H9 (cell line): ENCODE results near the gene CNTN2. TPM values are rescaled to one million over a fixed set of nuclear protein-coding genes. Genes with fewer than 3 reads are reported as not detected.

ENCODE experiments used
- DNase-seq: peaks from one replicate; pipeline ENCODE4 v3.0.0-alpha.2; 2017
- H2AFZ ChIP-seq: one replicate; pipeline ENCODE4 v1.6.1; 2013; ENCODE audit warnings: mild to moderate bottlenecking, low read length, control low read depth, moderate library complexity
- H2AK5ac ChIP-seq: 2 replicates; pipeline ENCODE4 v1.6.1; 2013; ENCODE audit warnings: low read length, control low read depth, mixed read lengths; ENCODE audit not compliant: insufficient read length
- H2BK120ac ChIP-seq: one replicate; pipeline ENCODE4 v1.6.1; 2013; ENCODE audit warnings: low read depth, mild to moderate bottlenecking, low read length, control low read depth, inconsistent platforms; ENCODE audit not compliant: poor library complexity, severe bottlenecking
- H2BK12ac ChIP-seq: 2 replicates; pipeline ENCODE4 v1.6.1; 2013; ENCODE audit warnings: low read length, control low read depth, mixed read lengths, low read depth; ENCODE audit not compliant: insufficient read length
- H2BK15ac ChIP-seq: 2 replicates; pipeline ENCODE4 v1.6.1; 2013; ENCODE audit warnings: low read depth, low read length, control low read depth
- H2BK20ac ChIP-seq: one replicate; pipeline ENCODE4 v1.6.1; 2013; ENCODE audit warnings: low read depth, mild to moderate bottlenecking, low read length, control low read depth, inconsistent platforms; ENCODE audit not compliant: poor library complexity, severe bottlenecking
- H2BK5ac ChIP-seq: 2 replicates; pipeline ENCODE4 v1.6.1; 2013; ENCODE audit warnings: low read length, control low read depth, mixed read lengths; ENCODE audit not compliant: insufficient read length
- H3K14ac ChIP-seq: 2 replicates; pipeline ENCODE4 v1.6.1; 2013; ENCODE audit warnings: low read length, control low read depth; ENCODE audit not compliant: insufficient read depth
- H3K18ac ChIP-seq: 2 replicates; pipeline ENCODE4 v1.6.1; 2013; ENCODE audit warnings: low read depth, mild to moderate bottlenecking, mixed read lengths, low read length, control low read depth; ENCODE audit not compliant: insufficient read length
- H3K23ac ChIP-seq: 2 replicates; pipeline ENCODE4 v1.6.1; 2013; ENCODE audit warnings: low read length, control low read depth, mixed read lengths, low read depth; ENCODE audit not compliant: insufficient read length
- H3K23me2 ChIP-seq: 2 replicates; pipeline ENCODE4 v1.6.1; 2013; ENCODE audit warnings: low read depth, mild to moderate bottlenecking, mixed read lengths, low read length, control low read depth; ENCODE audit not compliant: insufficient read length, poor library complexity, severe bottlenecking
- H3K27ac ChIP-seq: 2 replicates; pipeline ENCODE4 v1.5.1; 2013; ENCODE audit warnings: low read length, control low read depth, mixed read lengths, low read depth; ENCODE audit not compliant: insufficient read length
- H3K27me3 ChIP-seq: 2 replicates; pipeline ENCODE4 v1.6.1; 2013; ENCODE audit warnings: low read length, control low read depth, inconsistent platforms; ENCODE audit not compliant: insufficient read depth
- H3K4ac ChIP-seq: 2 replicates; pipeline ENCODE4 v1.6.1; 2013; ENCODE audit warnings: low read depth, mild to moderate bottlenecking, control low read depth, inconsistent platforms, low read length, moderate library complexity
- H3K4me1 ChIP-seq: 2 replicates; pipeline ENCODE4 v1.6.1; 2013; ENCODE audit warnings: low read length, control low read depth, inconsistent platforms; ENCODE audit not compliant: insufficient read depth
- H3K4me2 ChIP-seq: 2 replicates; pipeline ENCODE4 v1.6.1; 2013; ENCODE audit warnings: low read length, control low read depth, mixed read lengths; ENCODE audit not compliant: insufficient read length, insufficient read depth
- H3K56ac ChIP-seq: 2 replicates; pipeline ENCODE4 v1.6.1; 2013; ENCODE audit warnings: low read depth, mild to moderate bottlenecking, mixed read lengths, low read length, control low read depth; ENCODE audit not compliant: insufficient read length
- H3K79me1 ChIP-seq: 2 replicates; pipeline ENCODE4 v1.6.1; 2013; ENCODE audit warnings: low read depth, mild to moderate bottlenecking, moderate library complexity, low read length, control low read depth, inconsistent platforms; ENCODE audit not compliant: insufficient read depth, poor library complexity, severe bottlenecking
- H3K79me2 ChIP-seq: 2 replicates; pipeline ENCODE4 v1.6.1; 2013; ENCODE audit warnings: low read length, control low read depth, inconsistent platforms; ENCODE audit not compliant: insufficient read depth
- H3K9ac ChIP-seq: 2 replicates; pipeline ENCODE4 v1.6.1; 2013; ENCODE audit warnings: low read length, control low read depth, mixed read lengths; ENCODE audit not compliant: insufficient read length; ENCODE audit errors: extremely low read depth
- H3K9me3 ChIP-seq: one replicate; pipeline ENCODE4 v1.6.1; 2013; ENCODE audit warnings: low read depth, low read length, inconsistent platforms; ENCODE audit not compliant: control insufficient read depth
- H3T11ph ChIP-seq: one replicate; pipeline ENCODE4 v1.6.1; 2013; ENCODE audit warnings: mild to moderate bottlenecking, low read length, control low read depth, inconsistent platforms
- H4K20me1 ChIP-seq: one replicate; pipeline ENCODE4 v1.6.1; 2013; ENCODE audit not compliant: control insufficient read depth, insufficient read length, insufficient read depth
- H4K5ac ChIP-seq: 2 replicates; pipeline ENCODE4 v1.6.1; 2013; ENCODE audit warnings: low read depth, mild to moderate bottlenecking, mixed read lengths, low read length, control low read depth; ENCODE audit not compliant: insufficient read length
- H4K8ac ChIP-seq: replicated peaks from 2 replicates; pipeline ENCODE4 v1.6.1; 2013; ENCODE audit warnings: low read length, control low read depth, mixed read lengths, low read depth; ENCODE audit not compliant: insufficient read length
- H4K91ac ChIP-seq: 2 replicates; pipeline ENCODE4 v1.6.1; 2013; ENCODE audit warnings: low read depth, mild to moderate bottlenecking, moderate library complexity, mixed read lengths, low read length, control low read depth; ENCODE audit not compliant: insufficient read length
- H3K27ac Mint-ChIP-seq, 3 experiments: 2 replicates in 2 of 3; 3 replicates in 1 of 3; pipeline ENCODE4 v1.8.0; 2020 to 2021; ENCODE audit warnings: mixed read lengths in 3 of 3, mild to moderate bottlenecking in 1 of 3, moderate library complexity in 1 of 3
- H3K27me3 Mint-ChIP-seq: 2 replicates; pipeline ENCODE4 v1.8.0; 2021; ENCODE audit warnings: low read depth, mild to moderate bottlenecking, moderate library complexity, mixed read lengths
- H3K36me3 Mint-ChIP-seq, 3 experiments: 2 replicates in 2 of 3; 3 replicates in 1 of 3; pipeline ENCODE4 v1.8.0; 2020 to 2021; ENCODE audit warnings: low read depth in 3 of 3, mixed read lengths in 3 of 3; ENCODE audit not compliant: insufficient read depth in 1 of 3
- H3K4me1 Mint-ChIP-seq, 2 experiments: 2 replicates each; pipeline ENCODE4 v1.8.0; 2020; ENCODE audit warnings: mixed read lengths in 2 of 2
- H3K4me3 Mint-ChIP-seq, 2 experiments: 2 replicates in 1 of 2; 3 replicates in 1 of 2; pipeline ENCODE4 v1.8.0; 2020 to 2021; ENCODE audit warnings: mild to moderate bottlenecking in 2 of 2, mixed read lengths in 2 of 2, moderate library complexity in 1 of 2
- H3K9me3 Mint-ChIP-seq, 2 experiments: 2 replicates in 1 of 2; 3 replicates in 1 of 2; pipeline ENCODE4 v1.8.0; 2020; ENCODE audit warnings: mild to moderate bottlenecking in 2 of 2, mixed read lengths in 2 of 2, moderate library complexity in 1 of 2
- WGBS: extraction: QIAGEN DNeasy Blood & Tissue Kit; methylation state at CpG from one replicate; pipeline ENCODE4 v1.1.7; 2013; ENCODE audit warnings: missing lambda C conversion rate, low lambda C conversion rate, mixed read lengths; ENCODE audit not compliant: insufficient read length; ENCODE audit errors: extremely low coverage; 5-methylcytosine and 5-hydroxymethylcytosine counted together
- total RNA-seq: library from RNA; stranded (reverse); gene quantifications from 2 replicates; pipeline ENCODE4 v1.2.1, GENCODE V29; 2021
- TF ChIP-seq, protein P1 (sequence below): fragments of 200-600 bp; sonication (generic); conservative IDR thresholded peaks from 3 replicates; pipeline ENCODE4 v1.8.0; 2021; ENCODE audit warnings: antibody characterized with exemption, mild to moderate bottlenecking

The CNTN2 gene
- total RNA-seq, 1 experiment from 2014 or later = 0.42 TPM

DNA sequence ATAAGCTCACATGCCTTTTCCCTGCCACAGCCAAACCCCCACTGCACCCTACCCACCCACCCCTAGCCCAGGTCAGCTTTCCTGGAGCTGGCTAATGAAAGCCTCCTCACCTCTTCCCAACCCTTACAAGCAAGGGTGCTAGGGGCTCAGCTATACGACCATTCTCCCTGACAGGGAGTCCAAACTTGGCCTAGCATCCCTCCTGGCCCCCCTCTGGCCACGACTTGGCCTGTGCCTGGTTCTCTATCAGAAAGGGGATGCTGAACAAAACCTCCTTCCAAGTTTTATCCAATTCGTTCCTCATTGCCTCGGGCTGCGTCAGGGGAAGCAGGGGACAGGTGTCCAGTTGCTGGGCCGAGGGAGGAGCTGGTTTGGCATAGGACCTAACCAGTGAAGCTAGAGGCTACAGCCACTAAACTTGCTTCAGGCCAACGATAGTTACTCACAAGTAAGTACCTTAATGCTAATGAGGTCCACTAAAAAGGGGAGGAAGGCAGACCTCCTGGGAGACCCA, 32.7 kb downstream of the CNTN2 start:
- Mint-ChIP-seq H3K4me1 (no peaks in the 10 kb centered on the region; a peak in 2 of 4 replicates), H3K9me3 (no peaks in the 10 kb centered on the region), H3K36me3 (no peaks in the 10 kb centered on the region), H3K4me3 (no peak overlapping the region), H3K27me3 (no peaks in the 10 kb centered on the region; the same call in 1 of the 2 replicates), H3K27ac (peak overlapping the region in 1 of 3 experiments; percentile 76; a peak in 2 of 7 replicates)
- no peak overlapping the region for H3T11ph ChIP-seq
- no peak overlapping the region for H3K23ac ChIP-seq
- H3K4me2 ChIP-seq = no peak overlapping the region
- H2AK5ac ChIP-seq = no peak overlapping the region
- no peak overlapping the region for H2BK120ac ChIP-seq
- no peak overlapping the region for H2AFZ ChIP-seq
- no peaks in the 10 kb centered on the region for H3K27me3 ChIP-seq
- H2BK15ac ChIP-seq = no peak overlapping the region
- no peak overlapping the region for H3K14ac ChIP-seq
- TF ChIP-seq, protein P1, sequence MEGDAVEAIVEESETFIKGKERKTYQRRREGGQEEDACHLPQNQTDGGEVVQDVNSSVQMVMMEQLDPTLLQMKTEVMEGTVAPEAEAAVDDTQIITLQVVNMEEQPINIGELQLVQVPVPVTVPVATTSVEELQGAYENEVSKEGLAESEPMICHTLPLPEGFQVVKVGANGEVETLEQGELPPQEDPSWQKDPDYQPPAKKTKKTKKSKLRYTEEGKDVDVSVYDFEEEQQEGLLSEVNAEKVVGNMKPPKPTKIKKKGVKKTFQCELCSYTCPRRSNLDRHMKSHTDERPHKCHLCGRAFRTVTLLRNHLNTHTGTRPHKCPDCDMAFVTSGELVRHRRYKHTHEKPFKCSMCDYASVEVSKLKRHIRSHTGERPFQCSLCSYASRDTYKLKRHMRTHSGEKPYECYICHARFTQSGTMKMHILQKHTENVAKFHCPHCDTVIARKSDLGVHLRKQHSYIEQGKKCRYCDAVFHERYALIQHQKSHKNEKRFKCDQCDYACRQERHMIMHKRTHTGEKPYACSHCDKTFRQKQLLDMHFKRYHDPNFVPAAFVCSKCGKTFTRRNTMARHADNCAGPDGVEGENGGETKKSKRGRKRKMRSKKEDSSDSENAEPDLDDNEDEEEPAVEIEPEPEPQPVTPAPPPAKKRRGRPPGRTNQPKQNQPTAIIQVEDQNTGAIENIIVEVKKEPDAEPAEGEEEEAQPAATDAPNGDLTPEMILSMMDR = no peak
- no peak overlapping the region for H4K8ac ChIP-seq
- H4K91ac ChIP-seq = no peak overlapping the region
- no peaks in the 10 kb centered on the region for H3K4me1 ChIP-seq
- no peak overlapping the region for H3K27ac ChIP-seq
- no peaks in the 10 kb centered on the region for H4K20me1 ChIP-seq
- WGBS = no CpG with 5 or more reads among the region's 7 CpGs
- H3K79me2 ChIP-seq = no peaks in the 10 kb centered on the region
- H4K5ac ChIP-seq = no peak overlapping the region
- H2BK5ac ChIP-seq = no peak overlapping the region
- no peaks in the 10 kb centered on the region for H3K79me1 ChIP-seq
- no peak overlapping the region for H2BK12ac ChIP-seq
- H3K23me2 ChIP-seq = no peaks in the 10 kb centered on the region
- H3K4ac ChIP-seq = no peak overlapping the region
- no peak overlapping the region for H3K18ac ChIP-seq
- no peak overlapping the region for H2BK20ac ChIP-seq
- no peaks in the 10 kb centered on the region for H3K9me3 ChIP-seq
- no peak overlapping the region for H3K9ac ChIP-seq
- DNase-seq = no peak
- no peak overlapping the region for H3K56ac ChIP-seq
